GM12878 (cell line): ENCODE measurements around the gene VGLL3.

Experiments used
- CTCF ChIP-seq, 3 experiments: IDR thresholded peaks in 2 of 3; conservative IDR thresholded peaks in 1 of 3; 2 replicates each; pipeline ENCODE4 v1.5.1; 2011; ENCODE audit warnings: low read depth in 3 of 3, low read length in 3 of 3, mild to moderate bottlenecking in 3 of 3, control low read depth in 2 of 3, moderate library complexity in 2 of 3, inconsistent platforms in 1 of 3, mixed read lengths in 1 of 3; ENCODE audit not compliant: control insufficient read depth in 2 of 3, insufficient read depth in 1 of 3; ENCODE audit errors: extremely low read depth in 1 of 3
- E2F4 ChIP-seq: IDR thresholded peaks from 2 replicates; pipeline ENCODE4 v1.6.1; 2012; ENCODE audit warnings: low read depth, low read length, improper control_type of control experiment
- EP300 ChIP-seq, 2 experiments: fragments of 150-350 bp in 1 of 2; IDR thresholded peaks; 2 replicates each; pipeline ENCODE4 v1.6.1; 2011 to 2012; ENCODE audit warnings: low read depth in 2 of 2, low read length in 2 of 2, borderline replicate concordance in 1 of 2, improper control_type of control experiment in 1 of 2, inconsistent platforms in 1 of 2; ENCODE audit not compliant: control insufficient read depth in 1 of 2
- ESRRA ChIP-seq: IDR thresholded peaks from 2 replicates; pipeline ENCODE4 v1.6.1; 2012; ENCODE audit warnings: mild to moderate bottlenecking, low read length, improper control_type of control experiment
- EZH2 ChIP-seq: IDR thresholded peaks from 2 replicates; pipeline ENCODE4 v1.6.1; 2012; ENCODE audit warnings: low read depth, mild to moderate bottlenecking, control low read depth, inconsistent platforms, low read length, borderline replicate concordance; ENCODE audit not compliant: control insufficient read depth
- NBN ChIP-seq: fragments of 450-650 bp; IDR thresholded peaks from 2 replicates; pipeline ENCODE4 v1.6.1; 2016
- NR2C1 ChIP-seq: fragments of 450-650 bp; IDR thresholded peaks from 2 replicates; pipeline ENCODE4 v1.6.1; 2017; ENCODE audit warnings: antibody characterized with exemption, mild to moderate bottlenecking, moderate library complexity
- POLR2A ChIP-seq: IDR thresholded peaks from 2 replicates; pipeline ENCODE4 v1.6.1; 2011; ENCODE audit warnings: low read depth, mild to moderate bottlenecking, low read length
- POLR2AphosphoS5 ChIP-seq: IDR thresholded peaks from 2 replicates; pipeline ENCODE4 v1.6.1; 2011; ENCODE audit warnings: mild to moderate bottlenecking, low read length, inconsistent platforms
- RFX5 ChIP-seq: IDR thresholded peaks from 2 replicates; pipeline ENCODE4 v1.6.1; 2011; ENCODE audit warnings: low read depth, low read length, improper control_type of control experiment
- SUZ12 ChIP-seq: fragments of 200-600 bp; sonication (generic); IDR thresholded peaks from one replicate; pipeline ENCODE4 v1.6.1; 2018; ENCODE audit warnings: antibody characterized with exemption, mild to moderate bottlenecking; ENCODE audit not compliant: unreplicated experiment
- TAF1 ChIP-seq: IDR thresholded peaks from 2 replicates; pipeline ENCODE4 v1.6.1; 2011; ENCODE audit warnings: mild to moderate bottlenecking, low read depth, low read length, borderline replicate concordance

GRCh38 chr3:86913160-86913559 lies 77.8 kb downstream of the VGLL3 start:
- TF ChIP-seq POLR2AphosphoS5 (no peak), RFX5 (no peak), E2F4 (no peak), NR2C1 (no peak), NBN (no peak), TAF1 (no peak), ESRRA (no peak), EP300 (IDR thresholded peaks at IDR 0.05; ENCODE audit: borderline replicate concordance in 1 of 2, control insufficient read depth in 1 of 2, low read depth in 2 of 2, low read length in 2 of 2) (no peak), EZH2 (no peak), CTCF (IDR thresholded peaks at IDR 0.05 in 2 of 3, conservative IDR thresholded peaks at IDR 0.05 in 1 of 3; ENCODE audit: control insufficient read depth in 2 of 3, extremely low read depth in 1 of 3, insufficient read depth in 1 of 3, low read depth in 3 of 3, low read length in 3 of 3) (no peak), SUZ12 (no peak), POLR2A (no peak)
